Heart left ventricle (tissue), 13 donors: ENCODE data around the gene SNED1.

Experiments used
- CTCF ChIP-seq, 12 donors: fragments of 200-600 bp; sonication (generic) in 4 of 12; IDR thresholded peaks; one replicate each; pipeline versions ENCODE4 v1.5.0 to v1.8.0; 2018 to 2022; ENCODE audit warnings: antibody characterized with exemption in 12 of 12, mild to moderate bottlenecking in 5 of 12
- POLR2A ChIP-seq, 2 donors: fragments of 450-650 bp; IDR thresholded peaks; one replicate each; pipeline ENCODE4 v1.6.1; 2017; ENCODE audit warnings: antibody characterized with exemption in 2 of 2, mild to moderate bottlenecking in 2 of 2, moderate library complexity in 2 of 2
- donor health status: ischemic (EF 13 %, LVEDD 7.1; RV severe dilation, severe dysfunction).
- donor health status: DM: no; HTN: yes; CAD: no.
- donor health status: DM: no; HTN: no; CAD: no.
- donor health status: ischemic (EF 25% LVEDD 6.9; RV normal size, moderate dysfunction).
- donor health status: ischemic (EF 25% LVEDD 5.7; RV mildly dilated, moderate dysfunction).
- donor health status: ischemic (EF 35%, LVEDD 5.7; RV mildly dilated, moderate dysfunction).
- donor health status: nonischemic (EF 11% LVEDD 7.7; RV severe dilation, severe dysfunction).
- donor health status: DM: yes; HTN: yes; CAD: no.
- donor health status: PGD.
- donor health status: ischemic (EF 29% LVEDD 5.4; RV normal size, mild dysfunction).
- donor health status: nonischemic (EF 23%, LVEDD 6.1; RV moderate dilation, normal function).

GRCh38 chr2:241009191-241009590 is 10.8 kb downstream of the SNED1 start:
- TF ChIP-seq CTCF (IDR thresholded peaks at IDR 0.05) (no peak), POLR2A (IDR thresholded peaks at IDR 0.05) (no peak)
